Ascending aorta (tissue), 1 donor: Measurements from ENCODE around the gene PNPLA6. TPM values are rescaled to one million over a fixed set of nuclear protein-coding genes. Genes with fewer than 3 reads are reported as not detected.

Source experiments
- total RNA-seq: library from RNA; depleted of rRNA; stranded (reverse); fragments of >200 nt; gene quantifications from one replicate; pipeline ENCODE4 v1.1.0, GENCODE V29; 2016

Gene PNPLA6
- total RNA-seq, 1 donor from 2014 or later: 190 TPM

Other genes starting within 250 kb of the PNPLA6 start
- 39.3 TPM for gene INSR, start 241.3 kb upstream of the PNPLA6 start, total RNA-seq
- 31.3 TPM for gene ARHGEF18, start 186.8 kb upstream of the PNPLA6 start, total RNA-seq
- not detected for gene PEX11G, start 46.7 kb upstream of the PNPLA6 start, total RNA-seq
- gene ZNF358, start 19.6 kb upstream of the PNPLA6 start, total RNA-seq: 163 TPM
- gene MCOLN1, start 13.1 kb upstream of the PNPLA6 start, total RNA-seq: 11.9 TPM
- gene CAMSAP3, start 60.1 kb downstream of the PNPLA6 start, total RNA-seq: not detected
- gene XAB2, start 93.8 kb downstream of the PNPLA6 start, total RNA-seq: 18.4 TPM
- not detected for gene PET100, start 94.1 kb downstream of the PNPLA6 start, total RNA-seq
- not detected for gene PCP2, start 98.0 kb downstream of the PNPLA6 start, total RNA-seq
- 26.6 TPM for gene STXBP2, start 101.4 kb downstream of the PNPLA6 start, total RNA-seq
- gene RETN, start 133.3 kb downstream of the PNPLA6 start, total RNA-seq: not detected
- gene MCEMP1, start 141.4 kb downstream of the PNPLA6 start, total RNA-seq: not detected
- 166 TPM for gene TRAPPC5, start 145.1 kb downstream of the PNPLA6 start, total RNA-seq
- not detected for gene FCER2, start 166.4 kb downstream of the PNPLA6 start, total RNA-seq
- 1.7 TPM for gene CLEC4G, start 196.4 kb downstream of the PNPLA6 start, total RNA-seq
- gene CD209, start 211.8 kb downstream of the PNPLA6 start, total RNA-seq: 12.6 TPM
- gene CLEC4M, start 227.5 kb downstream of the PNPLA6 start, total RNA-seq: not detected